IMR-90 (cell line): ENCODE data around the gene NDUFA5.

ENCODE experiments used
- BHLHE40 ChIP-seq: fragments of 150-350 bp; IDR thresholded peaks from 2 replicates; pipeline ENCODE4 v1.6.1; 2016; ENCODE audit warnings: mild to moderate bottlenecking, low read depth, low read length
- CEBPB ChIP-seq: IDR thresholded peaks from 2 replicates; pipeline ENCODE4 v1.6.1; 2012; ENCODE audit warnings: low read depth, low read length, improper control_type of control experiment
- CHD1 ChIP-seq: IDR thresholded peaks from 2 replicates; pipeline ENCODE4 v1.6.1; 2012; ENCODE audit warnings: low read depth, low read length, improper control_type of control experiment
- CTCF ChIP-seq: conservative IDR thresholded peaks from 2 replicates; pipeline ENCODE4 v1.5.1; 2012; ENCODE audit warnings: mild to moderate bottlenecking, low read depth, low read length, improper control_type of control experiment
- FOS ChIP-seq: fragments of 150-350 bp; IDR thresholded peaks from 2 replicates; pipeline ENCODE4 v1.6.1; 2016; ENCODE audit warnings: low read depth, low read length
- MAFK ChIP-seq: IDR thresholded peaks from 2 replicates; pipeline ENCODE4 v1.6.1; 2012; ENCODE audit warnings: low read depth, low read length, improper control_type of control experiment
- MAZ ChIP-seq: IDR thresholded peaks from 2 replicates; pipeline ENCODE4 v1.6.1; 2012; ENCODE audit warnings: low read depth, mild to moderate bottlenecking, low read length, improper control_type of control experiment, moderate library complexity, borderline replicate concordance
- NFE2L2 ChIP-seq: fragments of 150-350 bp; IDR thresholded peaks from 2 replicates; pipeline ENCODE4 v1.6.1; 2016; ENCODE audit warnings: low read depth, mild to moderate bottlenecking, low read length
- POLR2A ChIP-seq: IDR thresholded peaks from 2 replicates; pipeline ENCODE4 v1.6.1; 2012; ENCODE audit warnings: mild to moderate bottlenecking, low read depth, low read length
- RAD21 ChIP-seq: IDR thresholded peaks from 2 replicates; pipeline ENCODE4 v1.6.1; 2012; ENCODE audit warnings: low read length, improper control_type of control experiment
- RCOR1 ChIP-seq: IDR thresholded peaks from 2 replicates; pipeline ENCODE4 v1.6.1; 2012; ENCODE audit warnings: mild to moderate bottlenecking, low read length, improper control_type of control experiment; ENCODE audit not compliant: insufficient replicate concordance
- RFX5 ChIP-seq: IDR thresholded peaks from 2 replicates; pipeline ENCODE4 v1.8.0; 2012; ENCODE audit warnings: low read depth, mild to moderate bottlenecking, low read length, moderate library complexity
- SMC3 ChIP-seq: fragments of 150-350 bp; IDR thresholded peaks from 2 replicates; pipeline ENCODE4 v1.6.1; 2016; ENCODE audit warnings: low read depth, mild to moderate bottlenecking, antibody characterized with exemption, low read length, moderate library complexity
- TF ChIP-seq, protein P1 (sequence below): fragments of 150-350 bp; IDR thresholded peaks from 2 replicates; pipeline ENCODE4 v1.6.1; 2017; ENCODE audit warnings: mild to moderate bottlenecking, antibody characterized with exemption, low read length, low read depth

- no peak for TF ChIP-seq CTCF
- TF ChIP-seq, protein P1, sequence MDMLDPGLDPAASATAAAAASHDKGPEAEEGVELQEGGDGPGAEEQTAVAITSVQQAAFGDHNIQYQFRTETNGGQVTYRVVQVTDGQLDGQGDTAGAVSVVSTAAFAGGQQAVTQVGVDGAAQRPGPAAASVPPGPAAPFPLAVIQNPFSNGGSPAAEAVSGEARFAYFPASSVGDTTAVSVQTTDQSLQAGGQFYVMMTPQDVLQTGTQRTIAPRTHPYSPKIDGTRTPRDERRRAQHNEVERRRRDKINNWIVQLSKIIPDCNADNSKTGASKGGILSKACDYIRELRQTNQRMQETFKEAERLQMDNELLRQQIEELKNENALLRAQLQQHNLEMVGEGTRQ, result no peak
- TF ChIP-seq RAD21, result no peak
- no peak for TF ChIP-seq FOS
- TF ChIP-seq SMC3, result no peak
- no peak for TF ChIP-seq POLR2A
- no peak for TF ChIP-seq CEBPB
- TF ChIP-seq BHLHE40, result no peak
- no peak for TF ChIP-seq RCOR1
- TF ChIP-seq CHD1, result no peak
- no peak for TF ChIP-seq MAFK
- no peak for TF ChIP-seq MAZ
- TF ChIP-seq RFX5, result no peak
- TF ChIP-seq NFE2L2, result no peak
These were observed 14.1 kb upstream of the NDUFA5 start for GRCh38 chr7:123571684-123572083.
